H1 (cell line): ENCODE measurements around the gene THADA. TPM values are rescaled to one million over a fixed set of nuclear protein-coding genes. Genes with fewer than 3 reads are reported as not detected.

ENCODE experiments used
- CTCF ChIA-PET: fragments of 300-600 bp; sonication (Branson Sonifier 250); formaldehyde crosslinking; loops from one replicate; lab custom pipeline; 2021; ENCODE audit not compliant: partially characterized antibody; lab: Charles Lee
- POLR2A ChIA-PET: fragments of 300-600 bp; sonication (Branson Sonifier 250); formaldehyde crosslinking; loops from one replicate; lab custom pipeline; 2021; ENCODE audit warnings: inconsistent platforms; ENCODE audit not compliant: partially characterized antibody; lab: Charles Lee
- DNase-seq, 2 experiments: peaks; one replicate each; pipeline versions ENCODE4 v3.0.0 to v3.0.0-alpha.2; 2010 to 2022; ENCODE audit warnings: low spot score in 2 of 2, low read depth in 1 of 2, mixed read lengths in 1 of 2
- FAIRE-seq: peaks from 2 replicates; lab custom pipeline; 2011; peaks lifted over from hg19 to GRCh38; lab: Jason Lieb, UNC
- H2AFZ ChIP-seq: 2 replicates; pipeline ENCODE4 v1.8.1; 2012; ENCODE audit warnings: low read length, inconsistent platforms
- H2AK5ac ChIP-seq: 2 replicates; pipeline ENCODE4 v1.6.1; 2013; ENCODE audit warnings: low read depth, low read length
- H2BK120ac ChIP-seq: replicated peaks from 2 replicates; pipeline ENCODE3; 2013; ENCODE audit warnings: low read depth, low read length, inconsistent platforms
- H2BK12ac ChIP-seq: 2 replicates; pipeline ENCODE4 v1.6.1; 2013; ENCODE audit warnings: low read depth, low read length
- H2BK15ac ChIP-seq: 2 replicates; pipeline ENCODE4 v1.6.1; 2013; ENCODE audit warnings: low read length
- H2BK20ac ChIP-seq: 2 replicates; pipeline ENCODE4 v1.6.1; 2013; ENCODE audit warnings: low read length
- H2BK5ac ChIP-seq: 2 replicates; pipeline ENCODE4 v1.6.1; 2013; ENCODE audit warnings: low read depth, low read length
- H3K14ac ChIP-seq: 2 replicates; pipeline ENCODE4 v1.6.1; 2013; ENCODE audit warnings: inconsistent platforms; ENCODE audit not compliant: insufficient read length
- H3K18ac ChIP-seq: 2 replicates; pipeline ENCODE4 v1.6.1; 2013; ENCODE audit warnings: low read length; ENCODE audit errors: extremely low read depth
- H3K23ac ChIP-seq: 2 replicates; pipeline ENCODE4 v1.6.1; 2013; ENCODE audit warnings: inconsistent platforms; ENCODE audit not compliant: insufficient read length
- H3K23me2 ChIP-seq: 2 replicates; pipeline ENCODE4 v1.6.1; 2013; ENCODE audit warnings: low read depth, low read length
- H3K27ac ChIP-seq: 2 replicates; pipeline ENCODE4 v1.6.1; 2011; ENCODE audit warnings: low read depth, low read length, inconsistent platforms
- H3K27me3 ChIP-seq, 4 experiments: replicated peaks in 1 of 4; 1 replicate in 1 of 4; 2 replicates in 3 of 4; pipeline versions ENCODE4 v1.6.1 to v1.8.1; 2011 to 2013; ENCODE audit warnings: low read length in 3 of 4, mild to moderate bottlenecking in 3 of 4, inconsistent platforms in 2 of 4, mixed read lengths in 2 of 4, moderate library complexity in 1 of 4; ENCODE audit not compliant: control insufficient read depth in 3 of 4, insufficient read depth in 3 of 4; ENCODE audit errors: extremely low read depth in 1 of 4
- H3K36me3 ChIP-seq, 4 experiments: 2 replicates each; pipeline versions ENCODE4 v1.6.1 to v1.8.1; 2011 to 2013; ENCODE audit warnings: mild to moderate bottlenecking in 4 of 4, low read length in 3 of 4, moderate library complexity in 2 of 4, control low read depth in 1 of 4, inconsistent platforms in 1 of 4; ENCODE audit not compliant: insufficient read depth in 4 of 4, control insufficient read depth in 2 of 4
- H3K4ac ChIP-seq: replicated peaks from 2 replicates; pipeline ENCODE3; 2013; ENCODE audit warnings: low read length, low read depth, mixed read lengths, inconsistent platforms; ENCODE audit not compliant: insufficient read length
- H3K4me1 ChIP-seq, 4 experiments: replicated peaks in 1 of 4; 1 replicate in 1 of 4; 2 replicates in 3 of 4; pipeline versions ENCODE4 v1.6.1 to v1.8.1; 2011 to 2013; ENCODE audit warnings: low read length in 3 of 4, inconsistent platforms in 2 of 4, mixed read lengths in 1 of 4; ENCODE audit not compliant: insufficient read depth in 4 of 4, control insufficient read depth in 3 of 4
- H3K4me2 ChIP-seq, 2 experiments: 2 replicates each; pipeline versions ENCODE4 v1.6.1 to v1.8.1; 2011 to 2013; ENCODE audit warnings: low read depth in 2 of 2, low read length in 2 of 2, control low read depth in 1 of 2, inconsistent platforms in 1 of 2, mild to moderate bottlenecking in 1 of 2; ENCODE audit not compliant: insufficient read depth in 1 of 2
- H3K4me3 ChIP-seq, 4 experiments: fragments of 200-600, 300-600 bp in 1 of 4; sonication (generic), shearing (Covaris generic), sonication (Bioruptor Twin) in 1 of 4; 2 replicates each; pipeline versions ENCODE4 v1.5.1 to v1.8.1; 2011 to 2016; ENCODE audit warnings: low read length in 4 of 4, low read depth in 3 of 4, control low read depth in 2 of 4, inconsistent platforms in 2 of 4, mild to moderate bottlenecking in 2 of 4, mixed read lengths in 1 of 4, moderate library complexity in 1 of 4; ENCODE audit not compliant: insufficient read depth in 2 of 4; ENCODE audit errors: extremely low read depth in 1 of 4
- H3K56ac ChIP-seq: replicated peaks from 2 replicates; pipeline ENCODE3; 2013; ENCODE audit warnings: low read depth, mild to moderate bottlenecking, mixed read lengths, low read length, inconsistent platforms; ENCODE audit not compliant: insufficient read length
- H3K79me1 ChIP-seq: 2 replicates; pipeline ENCODE4 v1.6.1; 2013; ENCODE audit warnings: low read depth, low read length, control low read depth
- H3K79me2 ChIP-seq, 2 experiments: 2 replicates each; pipeline versions ENCODE4 v1.6.1 to v1.8.1; 2012 to 2013; ENCODE audit warnings: low read length in 2 of 2, mild to moderate bottlenecking in 2 of 2, inconsistent platforms in 1 of 2; ENCODE audit not compliant: insufficient read depth in 2 of 2, control insufficient read depth in 1 of 2
- H3K9ac ChIP-seq, 4 experiments: replicated peaks in 1 of 4; 1 replicate in 1 of 4; 2 replicates in 3 of 4; pipeline versions ENCODE4 v1.6.1 to v1.8.1; 2011 to 2013; ENCODE audit warnings: low read depth in 3 of 4, low read length in 3 of 4, control low read depth in 2 of 4, mild to moderate bottlenecking in 2 of 4, moderate library complexity in 2 of 4, inconsistent platforms in 1 of 4; ENCODE audit errors: extremely low read depth in 1 of 4
- H3K9me3 ChIP-seq, 2 experiments: 2 replicates each; pipeline versions ENCODE4 v1.6.1 to v1.8.1; 2012 to 2013; ENCODE audit warnings: mild to moderate bottlenecking in 2 of 2, moderate library complexity in 2 of 2, control low read depth in 1 of 2, inconsistent platforms in 1 of 2, low read depth in 1 of 2, low read length in 1 of 2, mixed read lengths in 1 of 2; ENCODE audit not compliant: insufficient read depth in 2 of 2
- H4K20me1 ChIP-seq, 2 experiments: replicated peaks in 1 of 2; 2 replicates each; pipeline versions ENCODE3 to v1.8.1; 2011 to 2013; ENCODE audit warnings: inconsistent platforms in 2 of 2, low read length in 2 of 2, mild to moderate bottlenecking in 1 of 2; ENCODE audit not compliant: insufficient read depth in 2 of 2, control insufficient read depth in 1 of 2
- H4K5ac ChIP-seq: 2 replicates; pipeline ENCODE4 v1.6.1; 2013; ENCODE audit warnings: low read length, low read depth, mixed read lengths, inconsistent platforms; ENCODE audit not compliant: insufficient read length
- H4K8ac ChIP-seq: 2 replicates; pipeline ENCODE4 v1.8.0; 2013; ENCODE audit warnings: mild to moderate bottlenecking, moderate library complexity, low read length, inconsistent platforms; ENCODE audit not compliant: insufficient read depth; ENCODE audit errors: extremely low read depth
- H4K91ac ChIP-seq: replicated peaks from 2 replicates; pipeline ENCODE3; 2013; ENCODE audit warnings: low read length, mixed read lengths, inconsistent platforms; ENCODE audit not compliant: insufficient read length
- KDM4A ChIP-seq: IDR thresholded peaks from one replicate; pipeline ENCODE4 v1.7.1; 2012; ENCODE audit warnings: low read depth, mild to moderate bottlenecking, moderate library complexity, low read length, inconsistent platforms; ENCODE audit not compliant: severe bottlenecking
- WGBS, 2 experiments: shearing (Covaris generic) in 1 of 2; methylation state at CpG; one replicate each; pipeline versions ENCODE4 v1.1.6 to v1.1.7; 2013 to 2015; ENCODE audit warnings: low lambda C conversion rate in 2 of 2, mixed read lengths in 2 of 2, inconsistent platforms in 1 of 2, low coverage in 1 of 2, missing lambda C conversion rate in 1 of 2; ENCODE audit not compliant: insufficient replicate concordance in 2 of 2, insufficient coverage in 1 of 2, insufficient read length in 1 of 2; ENCODE audit errors: extremely low coverage in 1 of 2, missing lambda C conversion rate in 1 of 2; 5-methylcytosine and 5-hydroxymethylcytosine counted together
- polyA plus RNA-seq, 7 experiments: library from polyadenylated mRNA; depleted of rRNA in 3 of 7; stranded (reverse) in 5 of 7; unstranded in 2 of 7; fragments of >200 nt in 5 of 7; fragments of 200-250 nt in 2 of 7; gene quantifications; 1 replicate in 5 of 7; 2 replicates in 1 of 7; 4 replicates in 1 of 7; pipeline versions ENCODE4 v1.2.1 to v1.2.3, GENCODE V29; 2011 to 2013; ENCODE audit warnings: missing spikeins in 2 of 7, mixed read lengths in 2 of 7
- total RNA-seq: library from RNA; stranded (reverse); fragmentation: NEBNext Ultra II Directional; extraction: Animal tissue kit (Norgen Biotek cat#: 25700); gene quantifications from 2 replicates; pipeline ENCODE4 v1.2.1, GENCODE V29; 2021

The THADA gene
- total and polyA plus RNA-seq, 2 of the 8 experiments (the other 6 are each of a cell fraction or from before 2014, with no cell fraction given), result 22.4 to 26.8 TPM

DNA sequence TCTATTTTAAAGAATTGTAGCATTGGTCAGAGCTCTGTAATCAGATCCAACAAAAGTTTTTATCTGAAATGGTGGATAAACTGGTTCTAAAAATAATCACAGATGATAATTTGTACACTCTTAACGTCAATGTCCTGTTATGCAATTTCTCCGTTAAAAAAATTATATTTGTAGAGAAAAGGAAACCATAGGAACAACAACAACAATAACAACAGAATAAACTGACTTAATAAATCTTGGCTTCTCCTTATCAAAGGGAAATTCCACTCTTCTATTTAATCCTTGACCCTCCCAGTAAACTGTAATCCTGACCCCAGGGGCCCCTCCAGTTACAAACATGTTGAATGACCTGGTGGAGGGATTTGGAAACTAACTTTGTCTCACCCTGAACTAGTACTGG lies 290.8 kb downstream of the THADA start:
- H3K56ac ChIP-seq, result no peak overlapping the region
- H3K27ac ChIP-seq, result no peak overlapping the region
- H3K4me1 ChIP-seq, result no peaks in the 10 kb centered on the region
- no peak overlapping the region for H3K9ac ChIP-seq
- H3K4ac ChIP-seq, result no peak overlapping the region
- no peaks in the 10 kb centered on the region for H3K79me2 ChIP-seq
- no peak overlapping the region for H2BK20ac ChIP-seq
- TF ChIP-seq KDM4A, result no peak
- no peak overlapping the region for H2AFZ ChIP-seq
- H2BK120ac ChIP-seq, result no peak overlapping the region
- CTCF ChIA-PET, result interaction anchor here (0.9 kb wide), 1 partner anchor 39 kb away, joined by 3 read pairs; no protein-coding TSS in a partner anchor
- no peak overlapping the region for H2BK12ac ChIP-seq
- H4K8ac ChIP-seq, result no peak overlapping the region
- no peaks in the 10 kb centered on the region for H3K36me3 ChIP-seq
- no peaks in the 10 kb centered on the region for H3K23me2 ChIP-seq
- no peak overlapping the region for H2BK15ac ChIP-seq
- FAIRE-seq (no peak), DNase-seq (no peak)
- H3K4me3 ChIP-seq, result no peak overlapping the region
- H3K9me3 ChIP-seq, result no peaks in the 10 kb centered on the region
- H2AK5ac ChIP-seq, result no peak overlapping the region
- H4K91ac ChIP-seq, result no peak overlapping the region
- H2BK5ac ChIP-seq, result no peak overlapping the region
- no peak overlapping the region for H3K14ac ChIP-seq
- no peak overlapping the region for H3K18ac ChIP-seq
- no peak overlapping the region for H3K4me2 ChIP-seq
- POLR2A ChIA-PET, result no interaction called here
- no peaks in the 10 kb centered on the region for H4K20me1 ChIP-seq
- no peak overlapping the region for H4K5ac ChIP-seq
- H3K27me3 ChIP-seq, result no peaks in the 10 kb centered on the region
- H3K79me1 ChIP-seq, result no peaks in the 10 kb centered on the region
- H3K23ac ChIP-seq, result no peak overlapping the region
- 88% methylated on average over 2 of the region's 2 CpGs; no CpG with 5 or more reads in 1 of the 2 experiments for WGBS, 2 experiments
